ENCODE results near the gene RNF123.

Gene RNF123

DNA sequence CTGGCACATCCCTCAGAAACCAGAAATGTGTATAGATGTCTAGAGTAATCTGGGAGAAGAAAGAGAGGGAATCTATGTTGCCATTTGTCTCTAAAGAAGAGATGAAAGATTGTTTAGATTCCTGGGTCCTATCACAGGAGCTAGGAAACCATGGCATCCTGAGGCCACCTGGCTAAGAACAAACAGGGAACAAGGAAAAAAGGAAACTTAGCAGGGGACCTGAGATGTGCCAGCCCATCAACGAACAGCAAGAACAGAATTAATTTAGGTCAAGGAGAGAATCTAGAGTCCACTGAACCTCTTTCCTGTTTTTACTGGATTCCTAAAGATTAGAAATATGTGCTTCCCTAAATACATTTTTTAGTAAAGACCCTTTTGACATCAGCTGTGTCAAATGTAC lies 66.7 kb downstream of the RNF123 start:
- no peak for DNase-seq

DNA sequence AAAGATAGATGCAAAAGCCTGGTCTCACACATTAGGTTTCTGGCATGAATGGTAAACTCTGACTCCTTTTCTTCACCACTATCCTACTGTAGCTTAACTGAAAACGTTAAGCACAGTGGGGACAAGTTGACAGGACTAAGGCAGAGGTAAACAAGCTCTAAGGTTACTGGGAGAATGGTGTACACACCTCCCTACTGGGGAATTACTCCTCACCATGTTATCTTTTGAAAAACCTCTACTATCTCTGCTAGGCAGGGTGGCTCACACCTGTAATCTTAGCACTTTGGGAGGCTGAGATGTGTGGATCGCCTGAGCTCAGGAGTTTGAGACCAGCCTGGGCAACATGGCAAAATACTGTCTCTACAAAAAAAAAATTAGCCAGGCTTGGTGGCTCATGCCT lies 67.8 kb downstream of the RNF123 start:
- no peak for DNase-seq

DNA sequence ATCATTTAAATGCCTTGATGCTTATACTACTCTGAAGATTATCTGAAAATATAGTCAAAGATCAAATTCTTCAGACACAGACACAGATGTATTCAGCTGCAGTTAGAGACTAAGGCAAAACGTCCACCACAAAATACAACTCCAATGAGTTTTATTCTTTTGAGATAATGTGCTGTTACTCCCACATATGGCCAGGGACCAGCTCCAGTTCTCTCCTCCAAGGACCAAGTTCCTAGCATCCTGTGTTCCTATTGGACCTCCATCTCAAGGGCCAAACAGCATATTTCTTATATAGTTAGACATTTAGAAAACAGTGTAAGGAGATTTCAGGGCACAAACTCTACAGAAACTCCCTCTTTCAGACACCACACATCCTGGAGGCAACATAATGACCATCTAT lies 69.9 kb downstream of the RNF123 start:
- DNase-seq, result no peak

DNA sequence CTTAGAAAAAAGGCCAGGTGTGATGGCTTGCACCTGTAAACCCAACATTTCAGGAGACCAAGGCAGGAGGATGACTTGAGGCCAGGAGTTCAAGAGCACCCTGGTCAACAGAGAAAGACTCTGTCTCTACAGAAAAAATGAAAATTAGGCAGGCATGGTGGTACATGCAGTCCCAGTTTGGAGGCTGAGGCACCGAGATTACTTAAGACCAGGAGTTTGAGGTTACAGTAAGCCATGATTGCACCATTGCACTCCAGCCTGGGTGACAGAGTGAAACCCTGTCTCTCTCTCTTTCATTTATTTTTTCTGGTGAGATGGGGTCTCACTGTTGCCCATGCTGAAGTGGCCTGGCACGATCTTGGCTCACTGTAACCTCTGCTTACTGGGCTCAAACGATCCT lies 72.3 kb downstream of the RNF123 start:
- DNase-seq, result no peak

DNA sequence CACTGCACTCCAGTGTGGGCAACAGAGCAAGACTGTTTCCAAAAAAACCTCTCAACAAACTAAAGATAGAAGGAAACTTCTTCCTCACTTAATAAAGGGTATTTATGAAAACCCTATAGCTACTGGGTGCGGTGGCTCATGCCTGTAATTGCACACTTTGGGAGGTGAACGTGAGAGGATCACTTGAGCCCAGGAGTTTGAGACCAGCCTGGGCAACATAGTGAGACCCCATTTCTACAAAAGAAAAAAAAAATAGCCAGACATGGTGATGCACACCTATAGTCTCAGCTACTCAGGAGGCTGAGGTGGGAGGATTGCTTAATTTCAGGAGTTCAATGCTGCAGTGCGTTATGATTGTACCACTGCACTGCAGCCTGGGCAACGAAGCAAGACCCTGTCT lies 74.6 kb downstream of the RNF123 start:
- DNase-seq, result no peak

DNA sequence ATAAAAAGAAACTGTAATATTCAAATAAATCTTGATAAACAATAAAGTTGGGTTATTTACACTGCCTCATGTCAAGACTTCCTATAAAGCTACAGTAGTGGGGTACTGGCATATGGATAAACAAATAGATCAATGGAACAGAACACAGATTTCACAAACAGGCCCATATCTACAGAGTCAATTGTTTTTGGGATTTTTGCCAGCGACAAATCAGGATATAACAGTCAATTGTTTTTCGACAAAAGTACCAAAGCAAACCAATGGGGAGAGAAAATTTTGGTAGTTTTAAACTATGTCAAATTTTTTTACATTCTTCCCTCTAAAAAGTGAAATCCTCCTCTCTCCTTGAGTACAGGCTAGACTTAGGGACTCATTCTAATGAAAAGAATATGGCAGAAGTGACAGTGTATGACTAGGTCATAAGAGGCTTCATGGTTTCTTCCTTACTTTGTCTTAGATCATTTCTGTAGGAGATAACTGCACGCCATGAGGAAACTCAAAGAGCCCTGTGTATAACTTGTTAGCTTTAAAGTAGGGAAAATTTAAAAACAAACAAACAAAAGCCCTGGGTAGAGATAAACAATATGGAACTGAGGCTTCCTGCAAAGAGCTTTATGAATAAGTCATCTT lies 80.0 kb downstream of the RNF123 start:
- DNase-seq, result no peak

DNA sequence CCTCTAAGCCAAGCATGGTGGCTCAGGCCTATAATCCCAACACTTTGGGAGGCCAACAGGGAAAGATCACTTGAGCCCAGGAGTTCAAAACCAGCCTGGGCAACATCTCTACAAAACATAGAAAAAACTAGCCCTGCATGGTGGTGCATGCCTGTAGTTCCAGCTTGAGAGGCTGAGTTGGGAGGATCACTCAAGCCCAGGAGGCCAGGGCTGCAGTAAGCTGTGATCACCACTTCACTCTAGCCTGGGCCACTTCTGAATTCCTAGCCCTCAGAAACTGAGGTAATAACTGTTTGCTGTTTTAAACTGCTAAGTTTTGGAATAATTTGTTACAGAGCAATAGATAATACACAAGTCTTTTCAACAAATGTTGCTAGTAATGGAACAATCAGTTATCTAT lies 80.6 kb downstream of the RNF123 start:
- no peak for DNase-seq

All from GDM1 (cell line).